PFSK-1 (cell line): ENCODE measurements around the gene SUCNR1.

Source experiments
- FOXP2 ChIP-seq: optimal IDR thresholded peaks from 2 replicates; pipeline ENCODE3; 2011; ENCODE audit warnings: borderline replicate concordance, control low read depth, inconsistent platforms; ENCODE audit not compliant: insufficient read depth; ENCODE audit errors: extremely low read length, extremely low read depth
- POLR2AphosphoS5 ChIP-seq: IDR thresholded peaks from 2 replicates; pipeline ENCODE4 v1.6.1; 2012; ENCODE audit warnings: low read depth, mild to moderate bottlenecking, control low read depth, low read length, moderate library complexity
- SIN3A ChIP-seq: IDR thresholded peaks from 2 replicates; pipeline ENCODE4 v1.6.1; 2012; ENCODE audit warnings: mild to moderate bottlenecking, low read length, moderate library complexity, borderline replicate concordance; ENCODE audit not compliant: insufficient read depth
- TAF1 ChIP-seq: IDR thresholded peaks from 2 replicates; pipeline ENCODE4 v1.6.1; 2012; ENCODE audit warnings: low read length, control low read depth, borderline replicate concordance; ENCODE audit not compliant: insufficient read depth
- TF ChIP-seq, protein P1 (sequence below), 2 experiments: IDR thresholded peaks; 2 replicates each; pipeline versions ENCODE4 v1.6.1 to v1.8.0; 2011 to 2012; ENCODE audit warnings: low read depth in 2 of 2, low read length in 2 of 2, control low read depth in 1 of 2, inconsistent platforms in 1 of 2, mild to moderate bottlenecking in 1 of 2, moderate library complexity in 1 of 2; ENCODE audit not compliant: insufficient read depth in 1 of 2

Gene SUCNR1

DNA sequence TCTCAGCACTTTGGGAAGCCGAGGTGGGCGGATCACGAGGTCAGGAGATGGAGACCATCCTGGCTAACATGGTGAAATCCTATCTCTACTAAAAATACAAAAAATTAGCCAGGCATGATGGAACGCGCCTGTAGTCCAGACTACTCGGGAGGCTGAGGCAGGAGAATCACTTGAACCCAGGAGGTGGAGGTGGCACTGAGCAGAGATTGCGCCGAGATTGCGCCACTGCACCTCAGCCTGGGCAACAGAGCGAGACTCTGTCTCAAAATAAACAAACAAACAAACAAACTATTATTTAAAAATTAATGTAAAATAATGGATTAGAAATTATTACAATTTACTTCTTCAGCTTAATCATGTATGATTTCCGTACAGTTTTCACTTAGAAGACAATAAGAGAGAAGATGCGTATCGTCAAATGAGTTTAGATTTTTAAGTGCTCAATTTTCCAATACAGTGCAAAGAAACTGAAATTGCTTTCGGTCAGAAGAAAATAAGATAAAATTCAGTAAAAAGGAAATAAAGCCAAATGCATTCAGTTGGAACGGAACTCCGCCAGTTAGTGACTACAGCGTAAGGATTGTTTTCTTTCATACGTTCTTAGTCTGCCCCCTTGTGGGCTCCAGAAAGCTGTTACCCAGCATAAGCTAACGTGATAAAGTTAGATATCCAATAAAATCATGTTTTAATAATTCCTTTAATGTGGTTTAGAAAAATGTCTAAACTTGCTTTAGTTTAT, 34.7 kb upstream of the SUCNR1 start:
- TF ChIP-seq TAF1: no peak
- TF ChIP-seq POLR2AphosphoS5: no peak
- no peak for TF ChIP-seq FOXP2
- no peak for TF ChIP-seq SIN3A
- TF ChIP-seq, protein P1, sequence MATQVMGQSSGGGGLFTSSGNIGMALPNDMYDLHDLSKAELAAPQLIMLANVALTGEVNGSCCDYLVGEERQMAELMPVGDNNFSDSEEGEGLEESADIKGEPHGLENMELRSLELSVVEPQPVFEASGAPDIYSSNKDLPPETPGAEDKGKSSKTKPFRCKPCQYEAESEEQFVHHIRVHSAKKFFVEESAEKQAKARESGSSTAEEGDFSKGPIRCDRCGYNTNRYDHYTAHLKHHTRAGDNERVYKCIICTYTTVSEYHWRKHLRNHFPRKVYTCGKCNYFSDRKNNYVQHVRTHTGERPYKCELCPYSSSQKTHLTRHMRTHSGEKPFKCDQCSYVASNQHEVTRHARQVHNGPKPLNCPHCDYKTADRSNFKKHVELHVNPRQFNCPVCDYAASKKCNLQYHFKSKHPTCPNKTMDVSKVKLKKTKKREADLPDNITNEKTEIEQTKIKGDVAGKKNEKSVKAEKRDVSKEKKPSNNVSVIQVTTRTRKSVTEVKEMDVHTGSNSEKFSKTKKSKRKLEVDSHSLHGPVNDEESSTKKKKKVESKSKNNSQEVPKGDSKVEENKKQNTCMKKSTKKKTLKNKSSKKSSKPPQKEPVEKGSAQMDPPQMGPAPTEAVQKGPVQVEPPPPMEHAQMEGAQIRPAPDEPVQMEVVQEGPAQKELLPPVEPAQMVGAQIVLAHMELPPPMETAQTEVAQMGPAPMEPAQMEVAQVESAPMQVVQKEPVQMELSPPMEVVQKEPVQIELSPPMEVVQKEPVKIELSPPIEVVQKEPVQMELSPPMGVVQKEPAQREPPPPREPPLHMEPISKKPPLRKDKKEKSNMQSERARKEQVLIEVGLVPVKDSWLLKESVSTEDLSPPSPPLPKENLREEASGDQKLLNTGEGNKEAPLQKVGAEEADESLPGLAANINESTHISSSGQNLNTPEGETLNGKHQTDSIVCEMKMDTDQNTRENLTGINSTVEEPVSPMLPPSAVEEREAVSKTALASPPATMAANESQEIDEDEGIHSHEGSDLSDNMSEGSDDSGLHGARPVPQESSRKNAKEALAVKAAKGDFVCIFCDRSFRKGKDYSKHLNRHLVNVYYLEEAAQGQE (IDR thresholded peaks at IDR 0.05; ENCODE audit: insufficient read depth in 1 of 2, low read depth in 2 of 2, low read length in 2 of 2): no peak

DNA sequence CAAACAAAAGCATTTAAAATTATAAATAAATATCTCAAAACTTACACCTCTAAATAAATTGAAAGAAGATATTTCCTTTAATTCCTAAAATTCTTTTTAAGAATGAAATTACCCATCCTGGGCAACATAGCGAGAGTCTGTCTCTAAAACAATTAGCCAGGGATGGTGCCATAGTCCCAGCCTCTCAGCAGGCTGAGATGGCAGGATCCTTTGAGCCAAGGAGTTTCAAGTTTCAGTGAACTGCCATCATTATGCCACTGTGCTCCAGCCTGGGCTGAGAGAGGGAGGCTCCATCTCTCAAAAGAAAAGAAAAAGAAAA, 34.2 kb upstream of the SUCNR1 start:
- TF ChIP-seq SIN3A: no peak
- TF ChIP-seq FOXP2: no peak
- TF ChIP-seq POLR2AphosphoS5: no peak
- TF ChIP-seq, protein P1 (IDR thresholded peaks at IDR 0.05; ENCODE audit: insufficient read depth in 1 of 2, low read depth in 2 of 2, low read length in 2 of 2): no peak
- no peak for TF ChIP-seq TAF1

DNA sequence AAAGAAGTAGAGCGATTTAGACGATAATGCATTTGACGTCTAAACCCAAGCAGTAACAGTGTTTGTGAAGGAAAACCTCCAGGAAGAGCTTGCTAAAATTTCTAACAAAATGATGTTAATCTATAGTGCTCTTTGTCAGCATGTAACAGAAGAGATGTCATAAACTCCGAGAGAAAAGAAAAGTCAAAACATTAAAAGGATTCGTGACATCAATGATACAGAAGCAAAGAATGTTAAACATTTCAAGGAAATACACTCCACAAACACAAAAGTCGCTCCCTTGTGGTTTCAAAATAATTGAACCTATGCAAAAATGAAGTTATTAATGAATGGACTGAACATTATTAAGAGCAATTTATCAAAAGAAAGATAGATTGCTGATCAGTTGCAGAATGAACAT, 31.6 kb upstream of the SUCNR1 start:
- TF ChIP-seq, protein P1 (IDR thresholded peaks at IDR 0.05; ENCODE audit: insufficient read depth in 1 of 2, low read depth in 2 of 2, low read length in 2 of 2): no peak
- TF ChIP-seq TAF1 (no peak), SIN3A (no peak), POLR2AphosphoS5 (no peak), FOXP2 (no peak)

DNA sequence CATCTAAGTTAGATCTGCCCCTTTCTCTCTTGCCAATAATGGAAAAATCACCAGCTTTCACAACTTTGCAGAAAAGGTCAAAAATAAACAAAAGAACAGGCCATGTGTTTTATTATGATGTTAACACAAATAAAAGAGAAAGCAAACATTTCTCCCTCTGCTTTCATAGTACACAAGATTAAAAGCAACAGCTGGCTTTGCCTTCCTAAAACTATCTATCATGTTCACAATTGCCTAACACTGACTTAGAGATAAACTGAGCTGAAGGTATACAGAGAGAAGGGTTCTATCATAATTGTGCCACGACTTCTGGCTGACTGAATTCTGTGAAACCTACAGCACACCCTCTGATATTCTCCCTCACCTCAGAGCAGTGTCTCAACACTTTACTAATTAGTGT, 30.2 kb upstream of the SUCNR1 start:
- no peak for TF ChIP-seq FOXP2
- no peak for TF ChIP-seq TAF1
- TF ChIP-seq, protein P1 (IDR thresholded peaks at IDR 0.05; ENCODE audit: insufficient read depth in 1 of 2, low read depth in 2 of 2, low read length in 2 of 2): no peak
- TF ChIP-seq SIN3A: no peak
- no peak for TF ChIP-seq POLR2AphosphoS5
